MM.1S (cell line): ENCODE data around the gene EBI3.

Experiments used
- DNase-seq: peaks from one replicate; pipeline ENCODE4 v3.0.0-alpha.2; 2015
- H2AFZ ChIP-seq: fragments of 300-600 bp; sonication (generic); 2 replicates; pipeline ENCODE4 v1.6.0; 2016; ENCODE audit warnings: antibody characterized with exemption, low read length
- H3F3A ChIP-seq: fragments of 300-600 bp; sonication (generic); 2 replicates; pipeline ENCODE4 v1.6.1; 2016; ENCODE audit warnings: mild to moderate bottlenecking, antibody characterized with exemption, low read length, moderate library complexity, mixed read lengths; ENCODE audit not compliant: insufficient read depth
- H3K27ac ChIP-seq: fragments of 300-600 bp; sonication (generic); 2 replicates; pipeline ENCODE4 v1.5.1; 2016; ENCODE audit warnings: mild to moderate bottlenecking, low read length
- H3K27me3 ChIP-seq: fragments of 300-600 bp; sonication (generic); replicated peaks from 2 replicates; pipeline ENCODE4 v1.6.0; 2016; ENCODE audit warnings: low read length; ENCODE audit not compliant: insufficient read depth
- H3K36me3 ChIP-seq: fragments of 300-600 bp; sonication (generic); replicated peaks from 2 replicates; pipeline ENCODE4 v1.6.1; 2016; ENCODE audit warnings: mild to moderate bottlenecking, low read length, mixed read lengths; ENCODE audit not compliant: insufficient read depth
- H3K4me1 ChIP-seq: fragments of 300-600 bp; sonication (generic); 2 replicates; pipeline ENCODE4 v1.6.1; 2016; ENCODE audit warnings: low read length, mixed read lengths
- H3K4me2 ChIP-seq: fragments of 300-600 bp; sonication (generic); 2 replicates; pipeline ENCODE4 v1.6.0; 2016; ENCODE audit warnings: low read depth, low read length
- H3K4me3 ChIP-seq: fragments of 300-600 bp; sonication (generic); 2 replicates; pipeline ENCODE4 v1.5.1; 2016; ENCODE audit warnings: low read length, mixed read lengths
- H3K79me2 ChIP-seq: fragments of 300-600 bp; sonication (generic); 2 replicates; pipeline ENCODE4 v1.6.1; 2016; ENCODE audit warnings: mixed run types, low read length, mixed read lengths
- H3K9ac ChIP-seq: fragments of 300-600 bp; sonication (generic); 2 replicates; pipeline ENCODE4 v1.6.1; 2016; ENCODE audit warnings: low read length, mixed read lengths
- H3K9me2 ChIP-seq: fragments of 300-600 bp; sonication (generic); replicated peaks from 2 replicates; pipeline ENCODE4 v1.6.1; 2016; ENCODE audit warnings: mild to moderate bottlenecking, low read length, mixed read lengths; ENCODE audit not compliant: insufficient read depth
- H3K9me3 ChIP-seq: fragments of 300-600 bp; sonication (generic); replicated peaks from 2 replicates; pipeline ENCODE4 v1.6.1; 2016; ENCODE audit warnings: mild to moderate bottlenecking, low read length, mixed read lengths; ENCODE audit not compliant: insufficient read depth
- H4K20me1 ChIP-seq: fragments of 300-600 bp; sonication (generic); 2 replicates; pipeline ENCODE4 v1.6.1; 2016; ENCODE audit warnings: mild to moderate bottlenecking, low read length, moderate library complexity, mixed read lengths; ENCODE audit not compliant: insufficient read depth
- CTCF ChIP-seq: fragments of 300-600 bp; sonication (generic); IDR thresholded peaks from 2 replicates; pipeline ENCODE4 v1.5.1; 2016; ENCODE audit warnings: antibody characterized with exemption, low read length, mixed read lengths
- EZH2 ChIP-seq: fragments of 300-600 bp; sonication (generic); optimal IDR thresholded peaks from 2 replicates; pipeline ENCODE3; 2017; ENCODE audit warnings: low read depth, mild to moderate bottlenecking, antibody characterized with exemption, low read length, mixed read lengths
- EZH2phosphoT487 ChIP-seq: fragments of 300-600 bp; sonication (generic); IDR thresholded peaks from 2 replicates; pipeline ENCODE4 v1.6.1; 2018; ENCODE audit warnings: antibody characterized with exemption, low read length

Gene EBI3

DNA sequence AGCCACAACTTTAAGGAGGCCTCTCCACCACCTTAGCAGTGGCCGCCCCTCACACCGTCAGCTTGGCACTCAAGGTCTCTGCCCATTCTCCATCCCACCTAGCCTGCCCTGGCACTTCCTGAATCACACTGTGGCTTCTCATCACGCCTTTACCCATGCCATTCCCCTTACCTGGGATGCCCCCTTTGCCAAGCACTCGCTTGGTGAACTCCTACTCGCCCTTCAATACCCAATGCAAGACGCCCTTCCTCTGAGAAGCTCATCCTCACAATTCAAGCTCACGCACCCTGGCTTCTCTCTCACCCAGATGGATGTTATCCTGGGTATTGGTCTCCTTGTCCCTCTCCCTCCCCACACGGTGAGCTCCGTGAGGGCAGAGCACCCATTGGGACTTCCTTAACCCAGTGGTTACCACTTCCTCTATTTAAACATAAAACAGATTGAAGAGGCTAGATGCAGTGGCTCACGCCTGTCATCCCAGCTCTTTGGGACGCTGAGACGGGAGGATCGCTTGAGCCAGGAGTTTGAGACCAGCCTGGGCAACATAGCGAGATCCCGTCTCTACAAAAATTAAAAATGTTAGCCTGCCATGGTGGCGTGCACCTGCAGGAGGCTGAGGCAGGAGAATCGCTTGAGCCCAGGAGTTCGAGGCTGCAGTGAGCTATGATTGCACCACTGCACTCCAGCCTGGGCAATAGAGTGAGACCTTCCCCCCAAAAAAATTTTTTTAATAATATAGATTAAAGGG lies 37.1 kb downstream of the EBI3 start:
- Histone ChIP-seq H4K20me1 (no peaks in the 10 kb centered on the region), H2AFZ (no peak overlapping the region), H3K4me1 (no peaks in the 10 kb centered on the region), H3K4me2 (no peak overlapping the region), H3K27ac (no peak overlapping the region), H3K9me3 (no peaks in the 10 kb centered on the region), H3F3A (no peaks in the 10 kb centered on the region), H3K36me3 (peaks cover 5% of the 10 kb centered on the region; the same call in 1 of the 2 replicates), H3K79me2 (no peaks in the 10 kb centered on the region), H3K4me3 (no peak overlapping the region), H3K9me2 (no peaks in the 10 kb centered on the region), H3K9ac (no peak overlapping the region), H3K27me3 (no peaks in the 10 kb centered on the region)
- TF ChIP-seq EZH2 = no peak
- TF ChIP-seq CTCF = no peak
- no peak for DNase-seq

- H3K4me1 ChIP-seq = no peaks in the 10 kb centered on the region
- H3K36me3 ChIP-seq = 0 out of 2 replicates have a peak, but pooled peaks cover 5% of the 10 kb centered on the region
- no peaks in the 10 kb centered on the region for H3F3A ChIP-seq
- H3K27ac ChIP-seq = no peak overlapping the region
- no peak overlapping the region for H3K9ac ChIP-seq
- no peaks in the 10 kb centered on the region for H4K20me1 ChIP-seq
- H3K9me2 ChIP-seq = no peaks in the 10 kb centered on the region
- DNase-seq = peak; percentile 64
- H3K9me3 ChIP-seq = no peaks in the 10 kb centered on the region
- no peak overlapping the region for H2AFZ ChIP-seq
- no peak overlapping the region for H3K4me2 ChIP-seq
- no peaks in the 10 kb centered on the region for H3K79me2 ChIP-seq
- no peak for TF ChIP-seq EZH2phosphoT487
- TF ChIP-seq CTCF = peak; percentile 78
- H3K4me3 ChIP-seq = no peak overlapping the region
- H3K27me3 ChIP-seq = no peaks in the 10 kb centered on the region
Measured at GRCh38 chr19:4267101-4267900, 38.0 kb downstream of the EBI3 start.

- Histone ChIP-seq H3K9me2 (no peaks in the 10 kb centered on the region), H2AFZ (no peak overlapping the region), H3K4me3 (no peak overlapping the region), H3K9me3 (no peaks in the 10 kb centered on the region), H4K20me1 (no peaks in the 10 kb centered on the region), H3K9ac (no peak overlapping the region), H3K27ac (no peak overlapping the region), H3F3A (no peaks in the 10 kb centered on the region), H3K4me1 (no peaks in the 10 kb centered on the region), H3K27me3 (no peaks in the 10 kb centered on the region), H3K4me2 (no peak overlapping the region), H3K79me2 (no peaks in the 10 kb centered on the region), H3K36me3 (0 out of 2 replicates have a peak, but pooled peaks cover 5% of the 10 kb centered on the region)
- TF ChIP-seq CTCF (no peak), EZH2 (no peak), EZH2phosphoT487 (no peak)
- DNase-seq = no peak
Measured at GRCh38 chr19:4267901-4268815, 38.8 kb downstream of the EBI3 start.
